Adrenal gland (tissue), 5 donors: ENCODE results near the gene FOXD4L6.
"Not testable (repeated sequence)": the region's sequence is repeated elsewhere in the genome, so short reads cannot be mapped to it uniquely, and the experiment has no call there.

ENCODE experiments used
- CTCF ChIP-seq, 6 experiments: fragments of 450-650 bp in 4 of 6; fragments of 200-600 bp in 2 of 6; sonication (generic) in 1 of 6; IDR thresholded peaks; 1 replicate in 5 of 6; 2 replicates in 1 of 6; pipeline versions ENCODE4 v1.5.1 to v1.8.0; 2016 to 2021; ENCODE audit warnings: antibody characterized with exemption in 6 of 6, mild to moderate bottlenecking in 2 of 6, moderate library complexity in 1 of 6
- POLR2A ChIP-seq, 2 donors: fragments of 450-650 bp; IDR thresholded peaks; one replicate each; pipeline ENCODE4 v1.6.1; 2017; ENCODE audit warnings: antibody characterized with exemption in 2 of 2, mild to moderate bottlenecking in 2 of 2, moderate library complexity in 1 of 2
- donor health status: DM: no; HTN: no; CAD: no.

- TF ChIP-seq CTCF, POLR2A (IDR thresholded peaks at IDR 0.05): not testable (repeated sequence)
These were observed 21.9 kb downstream of the FOXD4L6 start for GRCh38 chr9:41106472-41107116.
